OCI-M2 (cell line): ENCODE data around the gene PIBF1.
"Not testable (repeated sequence)": the region's sequence is repeated elsewhere in the genome, so short reads cannot be mapped to it uniquely, and the experiment has no call there.

ENCODE experiments used
- DNase-seq: peaks from one replicate; lab custom pipeline; 2025; ENCODE audit not compliant: unreplicated experiment; lab: John Stamatoyannopoulos, UW

The PIBF1 gene

DNA sequence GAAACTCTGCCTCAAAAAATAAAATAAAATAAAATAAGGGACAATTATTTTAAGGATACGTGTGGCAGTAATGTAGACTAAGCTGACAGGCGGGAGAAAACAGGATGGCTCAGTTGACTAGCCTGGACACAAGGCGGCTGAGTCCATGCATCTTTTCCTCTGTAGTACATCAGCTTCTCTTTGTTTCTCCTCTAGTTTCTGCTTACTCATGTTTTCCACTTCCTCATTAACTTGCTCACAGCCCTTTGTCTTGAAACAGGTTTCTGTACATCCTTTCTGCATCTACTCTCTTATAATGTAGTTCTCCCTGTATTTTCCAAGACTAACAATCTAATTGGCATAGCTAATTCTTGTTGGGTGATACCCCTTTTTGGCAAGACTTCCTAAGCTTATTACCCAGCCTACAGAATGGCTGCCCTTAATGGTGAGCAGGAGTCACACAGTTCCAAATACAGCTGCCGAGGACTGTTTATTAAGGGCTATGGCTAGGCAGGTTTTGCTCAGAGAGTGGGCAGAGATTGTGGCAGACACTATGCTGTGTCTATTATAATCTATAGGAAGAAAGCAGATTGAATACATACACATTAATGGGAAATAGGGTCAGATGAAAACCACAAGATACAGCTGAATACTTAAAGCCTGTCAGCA lies 218.2 kb downstream of the PIBF1 start:
- no peak for DNase-seq

DNA sequence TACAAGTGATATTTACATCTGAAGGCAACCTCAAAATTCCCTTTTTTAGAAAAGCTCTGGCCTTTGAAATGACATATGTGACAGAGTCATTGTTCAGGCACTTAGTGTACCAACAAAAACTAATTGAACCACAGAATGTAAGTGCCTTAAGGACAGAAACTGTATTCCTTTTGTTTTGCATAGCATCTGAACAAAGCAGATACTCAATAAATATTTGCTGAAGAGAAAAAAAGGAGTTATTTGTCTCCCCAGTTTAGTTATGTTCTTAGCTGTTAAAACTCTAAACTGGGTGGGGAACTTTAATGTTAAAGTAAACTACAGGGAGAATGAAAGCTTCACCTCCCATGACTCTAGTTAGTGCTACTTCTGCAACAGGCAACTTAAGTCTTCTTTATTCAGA lies 220.0 kb downstream of the PIBF1 start:
- no peak for DNase-seq

DNA sequence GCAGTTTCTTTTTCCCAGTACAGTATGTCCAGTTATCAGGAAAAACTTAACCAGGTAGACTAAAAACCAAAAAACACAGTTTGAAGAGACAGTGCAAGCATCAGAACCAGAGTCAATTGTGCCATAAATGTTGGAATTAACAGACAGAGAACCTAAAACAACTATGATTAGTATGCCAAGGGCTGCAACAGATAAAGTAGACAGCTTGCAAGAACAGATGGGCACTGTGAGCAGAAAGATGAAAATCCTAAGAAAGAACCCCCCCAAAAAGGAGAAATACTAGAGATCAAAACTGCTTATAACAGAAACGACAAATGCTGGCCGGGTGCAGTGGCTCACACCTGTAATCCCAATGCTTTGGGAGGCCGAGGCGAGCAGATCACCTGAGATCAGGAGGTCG lies 229.8 kb downstream of the PIBF1 start:
- no peak for DNase-seq

DNA sequence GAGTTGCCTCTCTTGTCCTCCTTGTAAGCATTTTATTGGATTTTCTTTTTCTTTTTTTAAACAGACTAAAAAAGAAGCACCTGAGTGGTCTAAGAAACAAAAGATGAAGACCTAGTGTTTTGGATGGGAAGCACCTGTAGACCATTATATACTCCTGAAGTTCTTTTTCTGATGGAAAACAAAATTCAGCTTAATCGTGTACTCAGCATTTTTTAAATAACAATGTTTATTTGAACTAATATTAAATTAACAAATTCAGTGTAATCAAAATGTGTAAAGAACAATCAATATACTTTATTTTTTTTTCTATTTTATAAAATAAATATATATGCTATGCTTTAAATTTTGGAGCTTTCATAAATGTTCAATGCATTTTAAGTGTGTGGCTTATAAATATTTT lies 233.9 kb downstream of the PIBF1 start:
- no peak for DNase-seq

DNA sequence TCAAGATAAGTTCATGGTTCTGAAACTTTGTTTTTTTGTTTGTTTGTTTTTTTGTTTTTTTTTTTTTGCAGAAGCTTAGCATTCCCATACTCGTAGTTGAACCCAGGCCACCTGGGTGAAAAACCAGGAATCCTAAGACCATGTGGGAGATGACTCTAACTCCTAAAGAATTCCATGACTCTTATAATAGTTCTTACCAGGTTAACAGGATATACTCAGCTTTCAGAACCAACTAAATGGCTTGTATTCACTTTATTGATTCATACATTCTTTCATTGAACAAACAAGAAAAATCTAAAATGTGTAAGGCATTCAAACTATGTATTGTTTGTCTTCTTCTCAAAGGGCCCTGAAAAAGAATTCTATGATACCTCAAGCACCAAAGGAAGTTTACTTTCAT lies 236.4 kb downstream of the PIBF1 start:
- DNase-seq: no peak

DNA sequence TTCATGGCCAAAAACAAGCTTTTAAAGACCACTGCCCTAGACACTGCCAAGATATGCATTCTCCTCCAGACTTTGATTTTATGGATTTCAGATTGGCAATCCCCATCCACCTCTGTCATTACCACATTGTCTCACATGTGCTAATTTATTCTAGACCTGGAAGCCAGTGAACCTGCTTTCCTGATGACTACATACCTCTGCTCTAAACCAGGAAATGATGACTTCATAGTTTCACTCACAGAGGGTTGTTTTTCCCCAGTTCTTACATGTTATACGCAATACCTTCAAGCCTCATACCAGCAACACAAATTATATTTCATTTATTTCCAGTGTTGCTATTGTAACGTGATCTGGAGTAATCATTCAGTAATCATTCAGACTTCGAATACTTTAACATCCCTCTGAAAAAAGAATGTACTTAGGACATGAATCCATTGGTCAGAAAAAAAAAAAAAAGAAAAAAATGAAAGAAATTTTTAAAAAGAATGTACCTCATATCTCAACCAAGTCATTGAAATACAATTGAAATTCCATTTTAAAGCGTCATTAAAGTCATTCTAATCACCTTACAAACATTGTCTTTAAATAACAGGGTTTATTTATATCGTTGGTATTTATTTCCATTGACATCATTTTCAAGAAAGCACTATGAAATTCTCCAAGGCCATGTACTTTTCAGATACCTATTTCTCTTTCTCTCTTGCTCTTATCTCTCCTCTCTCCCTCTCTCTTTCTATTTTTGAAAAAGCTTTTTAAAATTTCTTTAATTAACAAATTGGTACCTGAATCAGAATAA lies 243.5 kb downstream of the PIBF1 start:
- DNase-seq: no peak

DNA sequence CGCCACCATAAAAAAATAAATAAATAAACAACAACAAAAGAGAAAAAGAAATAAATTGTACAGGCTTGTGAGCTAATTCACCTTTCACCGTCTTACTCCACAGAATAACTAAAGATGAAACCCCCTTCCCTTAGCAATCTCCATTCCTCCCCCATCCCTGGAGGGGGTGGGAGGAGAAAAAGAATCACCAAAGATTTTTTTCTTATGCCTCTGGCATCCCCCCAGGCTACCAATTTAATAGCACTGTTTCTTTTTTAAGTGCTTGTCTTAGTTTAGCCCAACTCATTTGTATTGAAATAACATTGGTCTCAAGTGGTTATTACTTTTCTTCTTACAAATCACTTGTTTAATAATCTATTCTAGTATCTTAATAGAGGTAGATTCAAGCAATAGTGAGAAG lies 253.0 kb downstream of the PIBF1 start:
- no peak for DNase-seq

DNA sequence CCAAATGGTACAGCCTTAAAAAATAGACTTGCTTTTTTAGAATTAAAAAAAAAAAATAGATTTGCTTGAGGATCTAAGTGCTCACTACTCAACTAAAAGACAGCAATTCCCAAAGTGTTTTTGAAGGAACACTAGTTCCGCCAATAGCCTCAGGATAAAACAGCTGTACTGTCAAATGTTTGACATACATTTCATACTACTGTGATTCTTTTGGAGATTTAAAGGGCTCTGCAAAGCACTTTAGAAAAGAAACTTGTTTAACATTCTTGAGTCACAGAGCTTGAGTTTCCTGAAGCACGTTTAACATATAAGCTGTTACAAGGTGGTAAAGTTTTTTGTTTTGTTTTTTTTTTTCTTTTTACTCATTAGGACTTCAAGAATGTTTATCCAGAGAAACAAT lies 253.7 kb downstream of the PIBF1 start:
- no peak for DNase-seq

DNA sequence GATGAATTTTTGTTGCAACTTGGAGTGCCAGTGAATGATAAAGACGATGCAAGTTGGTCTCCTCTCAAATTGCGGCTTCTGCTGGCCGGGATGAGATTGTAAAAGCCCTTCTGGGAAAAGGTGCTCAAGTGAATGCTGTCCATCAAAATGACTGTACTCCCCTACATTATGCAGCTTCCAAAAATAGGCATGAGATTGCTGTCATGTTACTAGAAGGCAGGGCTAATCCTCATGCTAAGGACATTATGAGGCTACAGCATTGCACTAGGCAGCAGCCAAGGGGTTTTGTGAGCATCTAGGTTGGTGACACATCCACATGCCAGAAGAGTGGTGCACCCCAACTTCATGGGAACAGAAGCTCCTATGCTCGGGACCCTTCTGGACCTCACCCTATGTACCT lies 254.6 kb downstream of the PIBF1 start:
- no peak for DNase-seq

DNA sequence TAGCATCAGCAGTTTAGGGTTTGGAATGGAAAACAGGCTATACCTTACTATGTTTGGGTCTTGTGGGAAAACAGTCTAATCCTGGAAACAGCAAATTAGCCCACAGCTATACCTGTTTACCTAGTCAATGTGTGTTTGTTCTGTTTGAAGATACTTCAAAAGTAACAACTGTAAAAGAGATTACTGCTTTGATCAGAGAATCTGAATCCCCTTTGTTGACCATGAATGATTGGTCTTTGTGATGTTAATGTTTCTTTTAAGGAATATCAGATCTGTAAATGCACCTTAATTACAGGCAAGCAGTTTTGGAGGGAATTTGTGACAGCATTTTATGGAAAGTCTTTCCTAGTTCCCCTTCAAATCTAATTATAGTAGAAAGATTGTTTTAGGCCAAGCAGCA lies 256.1 kb downstream of the PIBF1 start:
- DNase-seq: no peak

DNA sequence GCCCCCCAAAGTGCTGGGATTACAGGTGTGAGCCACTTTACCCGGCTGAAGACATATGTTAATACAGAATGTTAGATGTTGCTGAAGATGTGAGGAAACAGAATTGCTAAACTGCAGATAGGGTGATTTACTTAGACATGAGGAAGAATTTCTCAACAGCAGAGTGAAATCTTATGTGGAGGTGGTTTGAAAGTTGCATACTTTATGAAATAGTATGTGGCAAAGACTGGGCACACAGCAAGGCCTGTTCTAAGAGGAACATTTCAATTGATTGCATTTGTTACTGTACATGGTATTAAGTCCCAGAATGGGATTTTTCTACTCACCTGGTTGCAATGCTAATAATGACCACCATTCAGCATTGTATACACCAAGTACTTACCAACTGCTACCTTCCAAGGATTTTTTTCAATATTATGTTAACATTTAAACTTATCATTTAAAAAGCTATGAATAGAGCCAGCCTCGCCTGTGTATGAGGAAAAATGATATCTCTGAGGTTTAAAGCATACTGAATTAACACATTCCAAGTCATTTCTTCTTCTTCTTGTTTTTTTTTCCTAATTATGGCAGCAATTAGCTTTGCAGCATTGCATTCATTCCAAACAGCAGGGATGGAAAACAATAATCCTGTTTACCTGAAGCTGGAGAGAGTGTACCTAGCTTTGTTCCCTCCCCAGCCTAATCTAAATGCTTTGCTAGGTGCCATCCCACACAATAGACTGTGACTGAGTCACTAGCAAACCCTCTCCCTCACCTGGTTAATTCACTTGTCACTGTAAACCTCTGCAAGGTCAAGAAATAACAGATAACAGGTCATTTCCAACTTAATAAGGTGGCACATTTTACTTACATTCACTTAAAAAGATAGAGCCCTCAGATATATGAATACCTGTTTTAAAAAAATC lies 257.5 kb downstream of the PIBF1 start:
- DNase-seq: no peak

DNA sequence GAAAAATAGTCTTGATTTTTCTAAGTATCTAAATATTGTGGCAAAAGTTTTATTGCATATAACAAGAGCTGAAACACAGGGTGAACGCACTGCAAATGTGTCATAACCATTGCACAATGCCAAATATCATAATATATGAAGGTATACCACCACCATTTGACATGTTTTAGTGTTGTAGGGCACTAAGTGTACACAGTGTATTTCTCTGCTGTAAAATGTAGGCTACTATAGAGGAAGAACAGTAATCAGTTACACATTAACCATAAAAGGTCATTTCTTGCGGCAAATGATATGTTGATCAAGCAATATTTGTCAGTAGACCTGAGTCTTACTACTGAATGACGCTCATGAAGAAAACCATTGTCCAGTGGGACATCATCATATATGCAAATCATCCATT lies 258.6 kb downstream of the PIBF1 start:
- DNase-seq: no peak

DNA sequence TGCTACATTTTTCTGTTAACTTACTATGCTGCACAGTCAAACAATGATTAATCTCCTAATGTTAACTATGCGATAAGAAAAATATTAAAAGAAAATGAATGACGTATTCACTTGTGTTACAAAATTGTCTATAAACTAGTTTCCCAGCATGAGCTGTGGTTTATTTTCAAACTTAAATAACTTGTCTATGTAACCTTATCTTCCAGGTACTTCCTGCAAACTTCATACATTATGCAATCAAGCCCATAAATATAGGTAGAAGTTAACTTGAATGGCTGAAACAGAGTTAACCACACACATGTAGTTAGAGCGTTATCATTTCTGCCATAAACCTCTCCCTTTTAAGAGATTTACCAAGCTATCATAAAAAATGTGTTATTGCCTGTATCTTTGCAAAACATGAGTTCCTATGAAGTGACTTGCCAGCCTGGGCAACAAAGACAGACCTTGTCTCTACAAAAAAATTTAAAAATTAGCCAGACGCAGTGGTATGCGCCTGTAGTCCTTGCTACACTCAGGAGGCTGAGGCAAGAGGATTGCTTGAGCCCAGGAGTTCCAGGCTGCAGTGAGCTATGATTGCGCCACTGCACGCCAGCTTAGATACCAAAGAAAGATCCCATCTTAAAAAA lies 259.1 kb downstream of the PIBF1 start:
- no peak for DNase-seq

DNA sequence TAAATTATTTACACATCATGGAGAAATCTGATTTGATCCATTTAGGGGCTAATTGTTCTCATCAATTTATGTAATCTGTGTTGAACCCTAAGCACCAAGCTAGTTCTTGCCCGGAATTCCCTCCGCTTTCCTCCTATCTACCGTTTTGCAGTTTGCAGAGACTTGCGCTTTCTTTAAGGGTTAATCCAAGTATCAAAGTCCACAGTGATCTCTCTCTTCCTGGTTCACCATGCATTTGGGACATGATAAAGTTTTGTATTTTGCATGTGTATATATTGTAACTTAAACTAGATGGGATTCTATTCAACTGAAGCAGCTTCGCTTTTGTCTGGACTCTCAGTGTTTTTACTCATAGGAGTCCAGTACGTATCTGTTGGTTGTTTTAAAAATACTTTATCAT lies 263.1 kb downstream of the PIBF1 start:
- no peak for DNase-seq

DNA sequence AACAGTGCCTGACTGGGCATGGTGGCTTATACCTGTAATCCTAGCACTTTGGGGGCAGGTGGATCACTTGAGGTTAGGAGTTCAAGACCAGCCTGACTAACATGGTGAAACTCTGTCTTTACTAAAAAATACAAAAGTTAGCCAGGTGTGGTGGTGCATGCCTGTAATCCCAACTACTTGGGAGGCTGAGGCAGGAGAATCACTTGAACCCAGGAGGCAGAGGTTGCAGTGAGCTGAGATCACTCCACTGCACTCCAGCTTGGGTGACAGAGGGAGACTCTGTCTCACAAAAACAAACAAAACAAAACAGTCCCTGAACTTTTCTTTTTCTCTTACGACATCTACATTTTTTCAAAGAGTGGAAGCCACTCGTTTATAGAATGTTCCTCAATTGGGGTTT lies 266.7 kb downstream of the PIBF1 start:
- DNase-seq: not testable (repeated sequence)

DNA sequence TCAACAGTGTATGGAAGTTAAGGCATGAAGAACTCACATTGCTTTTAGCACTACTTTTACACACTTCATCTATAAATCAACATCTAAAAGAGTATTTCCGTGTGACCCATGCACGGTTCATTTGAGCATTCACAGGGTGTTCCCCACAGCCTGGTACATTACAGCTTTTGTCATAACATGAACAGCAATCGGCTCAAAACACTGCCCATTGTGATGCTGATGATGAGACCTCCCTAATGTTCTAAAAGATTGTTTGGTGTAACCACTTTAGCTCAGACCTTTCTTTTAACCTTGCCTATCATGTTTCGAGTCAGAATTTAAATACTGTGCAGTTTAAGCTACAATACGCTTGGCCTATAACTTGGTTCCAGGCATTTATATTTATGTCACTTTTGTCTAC lies 272.8 kb downstream of the PIBF1 start:
- no peak for DNase-seq

DNA sequence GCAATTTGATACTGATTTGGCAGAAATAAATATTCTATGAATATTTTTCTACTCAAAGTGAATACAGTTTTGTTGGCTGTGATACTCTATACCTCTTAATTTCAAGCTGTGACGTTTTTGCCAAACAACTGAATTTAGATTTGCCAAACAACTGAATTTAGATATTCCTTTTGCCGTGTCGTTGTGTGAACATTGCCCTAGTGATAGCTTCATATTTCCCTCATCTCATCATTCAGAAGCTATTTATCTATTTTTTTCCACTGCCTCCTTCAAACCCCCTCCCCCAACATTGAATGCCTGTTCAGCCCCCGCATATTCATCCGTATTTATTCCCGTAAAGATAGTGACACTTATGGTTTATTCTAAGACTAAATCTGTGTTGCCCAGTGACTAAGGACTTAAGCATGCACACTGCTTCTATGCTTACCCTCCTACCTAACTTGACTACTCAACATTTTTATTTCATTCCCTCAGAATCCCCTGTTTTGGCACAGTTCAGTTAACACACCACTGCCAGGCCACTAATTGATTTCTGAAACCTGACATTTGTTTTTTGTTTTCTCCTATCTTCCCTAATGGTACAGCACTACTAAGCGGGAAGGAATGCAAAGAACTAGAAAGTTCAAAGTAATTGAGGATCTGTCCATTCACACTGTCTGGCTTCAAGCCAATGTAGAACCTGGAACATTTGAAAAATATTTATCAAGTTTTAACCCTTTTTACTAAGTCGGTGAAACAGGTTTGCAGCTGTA lies 274.1 kb downstream of the PIBF1 start:
- DNase-seq: no peak

DNA sequence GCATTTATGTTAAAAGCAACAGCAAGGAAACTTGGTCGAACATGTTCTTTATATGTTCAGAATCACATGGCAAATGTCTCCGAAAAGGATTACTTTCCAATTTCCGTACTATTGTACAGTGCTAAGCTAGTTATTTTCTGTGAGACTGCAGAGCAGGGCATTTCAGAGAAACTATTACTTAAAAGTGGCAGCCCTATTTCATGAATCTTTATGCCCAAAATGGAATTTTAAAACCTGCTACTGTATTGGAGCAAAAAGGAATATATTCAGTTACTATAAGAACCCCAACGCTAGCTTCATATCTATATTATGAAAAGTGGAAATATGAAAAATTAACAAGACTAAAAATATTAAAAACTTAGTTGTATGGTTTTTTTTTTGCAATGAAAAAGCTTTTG lies 274.6 kb downstream of the PIBF1 start:
- DNase-seq: no peak

DNA sequence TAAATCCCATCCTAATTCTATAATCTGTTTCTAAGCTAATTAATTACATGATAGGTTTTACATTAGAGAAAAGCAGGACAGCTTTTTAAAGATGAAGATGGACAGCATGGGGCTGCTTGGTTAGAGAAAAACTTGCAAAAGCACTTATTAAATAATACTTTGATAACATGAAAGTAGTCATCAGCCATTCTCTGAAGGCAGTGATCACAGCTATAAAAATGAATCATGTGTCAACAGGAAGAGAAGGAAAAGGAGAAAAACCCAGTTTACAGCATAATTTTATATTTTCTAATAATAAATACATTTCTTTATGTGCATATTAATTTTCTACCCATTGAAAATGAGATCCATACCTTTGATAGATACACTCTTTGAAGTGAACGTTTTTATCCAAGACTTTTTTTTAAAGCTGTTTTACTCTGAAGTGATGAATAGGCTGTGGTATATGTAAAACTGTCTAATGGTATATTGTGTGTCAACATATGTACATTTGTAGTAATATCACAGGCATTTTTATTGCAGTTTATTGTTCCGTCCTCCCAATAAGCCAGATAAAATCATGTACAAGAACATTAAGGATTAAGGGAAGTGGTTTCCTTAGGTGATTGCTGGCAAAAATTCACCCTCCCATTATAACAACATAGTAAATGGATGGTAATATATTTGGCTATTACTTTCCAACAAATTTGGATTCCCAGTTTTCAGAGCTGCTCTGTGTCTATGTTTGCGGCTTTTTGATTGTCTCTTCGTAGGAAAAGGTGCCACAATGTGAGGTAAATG lies 275.5 kb downstream of the PIBF1 start:
- no peak for DNase-seq

DNA sequence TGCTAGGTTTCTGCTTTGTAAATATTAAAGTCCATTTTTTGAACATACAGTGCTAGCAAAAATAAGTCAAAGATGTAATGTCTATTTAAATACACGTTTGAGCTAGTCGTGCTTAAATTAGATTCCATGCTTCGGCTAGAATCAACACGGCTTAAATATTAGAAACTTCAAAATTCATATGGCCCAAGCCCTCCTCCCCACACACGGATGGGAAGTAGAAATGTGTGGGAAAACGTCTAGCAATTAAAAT lies 276.1 kb downstream of the PIBF1 start:
- DNase-seq: no peak
